ENCODE data around the gene KCNQ1. TPM values are rescaled to one million over a fixed set of nuclear protein-coding genes. Genes with fewer than 3 reads are reported as not detected.

The KCNQ1 gene
- total RNA-seq, 1 donor from 2014 or later = 0.86 TPM

DNA sequence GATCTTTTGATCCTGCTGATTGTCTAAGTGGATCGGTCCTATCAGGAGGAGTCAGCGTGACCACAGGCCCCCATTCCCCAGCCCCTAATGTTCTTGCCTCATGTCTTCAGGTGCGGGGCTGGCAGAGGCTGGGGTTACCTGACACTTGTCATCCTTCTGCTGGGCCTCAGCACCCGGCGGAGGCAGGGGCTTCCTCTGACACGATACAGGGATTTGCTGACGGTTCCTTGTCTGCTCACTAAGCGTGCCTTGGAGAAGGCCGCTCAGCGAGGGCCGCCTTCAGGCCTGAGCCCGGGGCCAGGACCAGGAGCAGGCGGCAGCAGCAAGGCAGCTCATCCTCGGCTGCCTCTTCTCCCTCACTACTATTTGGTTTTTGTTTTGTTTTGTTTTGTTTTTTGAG, 300.7 kb downstream of the KCNQ1 start:
- Mint-ChIP-seq H3K27me3 (ENCODE audit: low read depth) (no peaks in the 10 kb centered on the region), H3K36me3 (ENCODE audit: low read depth) (no peaks in the 10 kb centered on the region), H3K4me3 (no peak overlapping the region), H3K4me1 (peaks cover 9% of the 10 kb centered on the region), H3K27ac (ENCODE audit: unreplicated experiment) (no peak overlapping the region), H3K9me3 (no peaks in the 10 kb centered on the region)
- no peak for DNase-seq (ENCODE audit: low read depth, low spot score)
- TF ChIP-seq, protein P1, sequence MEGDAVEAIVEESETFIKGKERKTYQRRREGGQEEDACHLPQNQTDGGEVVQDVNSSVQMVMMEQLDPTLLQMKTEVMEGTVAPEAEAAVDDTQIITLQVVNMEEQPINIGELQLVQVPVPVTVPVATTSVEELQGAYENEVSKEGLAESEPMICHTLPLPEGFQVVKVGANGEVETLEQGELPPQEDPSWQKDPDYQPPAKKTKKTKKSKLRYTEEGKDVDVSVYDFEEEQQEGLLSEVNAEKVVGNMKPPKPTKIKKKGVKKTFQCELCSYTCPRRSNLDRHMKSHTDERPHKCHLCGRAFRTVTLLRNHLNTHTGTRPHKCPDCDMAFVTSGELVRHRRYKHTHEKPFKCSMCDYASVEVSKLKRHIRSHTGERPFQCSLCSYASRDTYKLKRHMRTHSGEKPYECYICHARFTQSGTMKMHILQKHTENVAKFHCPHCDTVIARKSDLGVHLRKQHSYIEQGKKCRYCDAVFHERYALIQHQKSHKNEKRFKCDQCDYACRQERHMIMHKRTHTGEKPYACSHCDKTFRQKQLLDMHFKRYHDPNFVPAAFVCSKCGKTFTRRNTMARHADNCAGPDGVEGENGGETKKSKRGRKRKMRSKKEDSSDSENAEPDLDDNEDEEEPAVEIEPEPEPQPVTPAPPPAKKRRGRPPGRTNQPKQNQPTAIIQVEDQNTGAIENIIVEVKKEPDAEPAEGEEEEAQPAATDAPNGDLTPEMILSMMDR (conservative IDR thresholded peaks at IDR 0.05) = no peak

DNA sequence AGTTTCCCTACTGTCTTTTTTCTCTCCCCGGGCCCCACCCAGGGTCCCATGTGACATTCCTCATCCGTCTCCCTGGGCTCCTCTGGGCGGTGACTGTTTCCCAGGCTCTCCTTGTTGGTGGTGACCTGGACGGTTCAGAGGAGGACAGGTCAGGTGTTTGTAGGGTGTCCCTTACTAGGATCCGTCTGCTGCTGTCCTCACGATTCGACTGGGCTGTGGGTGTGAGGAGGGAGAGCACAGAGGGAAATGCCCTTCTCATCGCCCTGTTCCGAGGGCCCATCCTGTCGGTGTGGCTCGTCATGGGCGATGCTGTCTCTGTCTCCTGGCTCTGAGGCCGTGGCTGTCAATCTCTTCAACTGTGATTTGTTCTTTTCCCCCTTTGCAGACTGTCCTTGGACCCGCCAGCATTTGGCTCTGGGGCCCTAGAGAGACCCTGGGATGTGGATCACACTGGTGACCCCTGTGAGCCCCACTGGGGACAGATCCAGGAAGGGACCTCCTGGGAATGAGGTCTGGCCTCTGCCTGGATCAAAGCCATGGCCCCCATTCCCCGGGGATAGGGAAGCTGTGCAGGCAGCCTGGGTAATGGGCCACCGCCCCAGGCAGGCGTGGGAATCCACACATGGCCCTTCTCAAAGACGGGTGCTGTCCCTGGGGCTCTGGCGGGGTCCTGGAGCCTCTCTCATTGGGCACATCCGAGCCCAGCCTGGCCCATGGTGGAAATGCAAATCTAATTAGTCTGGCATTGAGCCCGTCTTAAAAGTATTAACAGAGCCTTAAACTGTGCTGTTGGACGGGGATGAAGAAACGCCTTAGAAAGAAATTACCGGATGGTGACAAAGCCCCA, 301.8 kb downstream of the KCNQ1 start:
- H3K27me3 Mint-ChIP-seq (ENCODE audit: low read depth) = no peaks in the 10 kb centered on the region
- H3K4me3 Mint-ChIP-seq = no peak overlapping the region
- H3K27ac Mint-ChIP-seq (ENCODE audit: unreplicated experiment) = no peak overlapping the region
- TF ChIP-seq, protein P1 (conservative IDR thresholded peaks at IDR 0.05) = no peak
- peaks cover 5% of the 10 kb centered on the region for H3K4me1 Mint-ChIP-seq
- no peak for DNase-seq (ENCODE audit: low read depth, low spot score)
- no peaks in the 10 kb centered on the region for H3K9me3 Mint-ChIP-seq
- H3K36me3 Mint-ChIP-seq (ENCODE audit: low read depth) = no peaks in the 10 kb centered on the region

DNA sequence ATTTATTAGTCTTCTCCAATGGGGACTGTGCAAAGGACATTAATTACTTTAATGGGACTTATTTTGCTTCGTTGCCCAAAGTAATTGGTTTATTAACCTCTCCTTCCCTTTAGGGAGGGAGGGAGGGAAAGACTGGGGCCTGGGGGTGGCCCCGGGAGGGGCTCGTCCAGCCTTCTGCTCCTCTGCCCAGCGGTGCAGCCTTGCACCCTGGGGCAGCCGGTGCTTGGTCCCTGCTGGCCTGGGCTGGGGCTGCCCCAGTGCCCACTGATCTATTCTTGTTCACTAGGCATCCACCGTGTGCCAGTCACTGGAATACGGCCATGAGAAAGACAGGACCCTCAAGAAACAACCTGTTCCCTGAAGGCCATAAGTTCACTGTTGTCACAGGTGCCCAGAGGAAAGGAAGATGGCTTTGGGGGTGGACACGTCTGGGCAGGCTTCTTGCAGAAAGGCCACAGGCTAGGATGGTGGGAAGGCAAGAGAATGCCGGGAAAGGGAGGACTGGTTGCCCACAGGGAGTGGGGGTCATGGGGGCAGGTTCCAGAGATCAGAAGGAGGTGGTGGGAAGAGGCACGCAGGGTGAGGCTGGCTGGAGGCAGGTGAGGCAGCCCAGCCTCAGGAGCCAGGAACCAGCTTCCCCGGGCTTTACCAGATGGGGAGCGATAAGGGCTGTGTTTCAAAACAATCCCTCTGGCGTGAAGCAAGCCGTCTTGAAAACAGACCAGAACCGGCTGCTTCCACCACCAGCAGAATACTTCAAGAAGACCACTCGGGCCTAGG, 302.6 kb downstream of the KCNQ1 start:
- Mint-ChIP-seq H3K4me1 (no peaks in the 10 kb centered on the region), H3K4me3 (no peak overlapping the region), H3K27ac (ENCODE audit: unreplicated experiment) (peak overlapping the region; percentile 75), H3K9me3 (no peaks in the 10 kb centered on the region), H3K27me3 (ENCODE audit: low read depth) (no peaks in the 10 kb centered on the region), H3K36me3 (ENCODE audit: low read depth) (no peaks in the 10 kb centered on the region)
- DNase-seq (ENCODE audit: low read depth, low spot score) = no peak
- TF ChIP-seq, protein P1 (conservative IDR thresholded peaks at IDR 0.05) = no peak

DNA sequence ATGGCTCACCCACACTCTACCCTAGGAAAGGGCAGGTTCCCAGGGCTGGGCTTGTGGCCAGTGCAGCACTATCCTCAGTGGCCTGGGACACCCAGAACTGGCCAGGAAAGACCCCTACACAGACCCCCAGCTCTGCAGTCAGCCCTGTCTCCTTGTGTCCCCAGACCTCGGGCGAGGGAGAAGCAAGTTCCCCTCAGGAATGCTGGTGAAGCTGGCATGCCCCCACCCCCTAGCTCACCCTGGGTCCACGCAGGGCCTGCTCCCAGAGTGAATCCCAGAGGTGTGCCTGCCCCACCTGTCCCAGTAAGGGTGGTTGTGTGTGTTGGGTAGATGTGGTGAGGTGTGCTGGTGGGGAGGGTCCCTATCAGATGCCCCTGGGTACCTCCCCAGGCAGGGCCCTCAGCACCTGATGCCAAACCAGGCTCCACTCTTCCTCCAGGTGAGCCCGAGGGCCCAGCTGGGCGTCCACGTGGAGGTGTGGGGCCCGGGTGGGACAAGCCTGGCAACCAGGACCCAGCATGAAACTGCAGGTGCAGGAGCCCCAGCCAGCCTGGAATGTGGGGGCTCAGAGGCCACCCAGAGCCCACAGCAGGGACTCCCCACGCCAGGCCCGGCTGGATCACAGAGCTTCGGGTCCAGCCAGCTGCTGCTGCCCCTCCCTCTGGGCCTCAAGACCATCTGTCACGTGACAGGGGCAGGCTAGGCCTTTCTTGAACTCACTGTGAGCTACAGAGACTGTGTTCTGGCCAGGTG, 303.4 kb downstream of the KCNQ1 start:
- DNase-seq (ENCODE audit: low read depth, low spot score) = no peak
- no peak overlapping the region for H3K4me3 Mint-ChIP-seq
- no peak overlapping the region for H3K27ac Mint-ChIP-seq (ENCODE audit: unreplicated experiment)
- TF ChIP-seq, protein P1 (conservative IDR thresholded peaks at IDR 0.05) = no peak
- no peaks in the 10 kb centered on the region for H3K9me3 Mint-ChIP-seq
- no peaks in the 10 kb centered on the region for H3K36me3 Mint-ChIP-seq (ENCODE audit: low read depth)
- H3K27me3 Mint-ChIP-seq (ENCODE audit: low read depth) = no peaks in the 10 kb centered on the region
- H3K4me1 Mint-ChIP-seq = no peaks in the 10 kb centered on the region

DNA sequence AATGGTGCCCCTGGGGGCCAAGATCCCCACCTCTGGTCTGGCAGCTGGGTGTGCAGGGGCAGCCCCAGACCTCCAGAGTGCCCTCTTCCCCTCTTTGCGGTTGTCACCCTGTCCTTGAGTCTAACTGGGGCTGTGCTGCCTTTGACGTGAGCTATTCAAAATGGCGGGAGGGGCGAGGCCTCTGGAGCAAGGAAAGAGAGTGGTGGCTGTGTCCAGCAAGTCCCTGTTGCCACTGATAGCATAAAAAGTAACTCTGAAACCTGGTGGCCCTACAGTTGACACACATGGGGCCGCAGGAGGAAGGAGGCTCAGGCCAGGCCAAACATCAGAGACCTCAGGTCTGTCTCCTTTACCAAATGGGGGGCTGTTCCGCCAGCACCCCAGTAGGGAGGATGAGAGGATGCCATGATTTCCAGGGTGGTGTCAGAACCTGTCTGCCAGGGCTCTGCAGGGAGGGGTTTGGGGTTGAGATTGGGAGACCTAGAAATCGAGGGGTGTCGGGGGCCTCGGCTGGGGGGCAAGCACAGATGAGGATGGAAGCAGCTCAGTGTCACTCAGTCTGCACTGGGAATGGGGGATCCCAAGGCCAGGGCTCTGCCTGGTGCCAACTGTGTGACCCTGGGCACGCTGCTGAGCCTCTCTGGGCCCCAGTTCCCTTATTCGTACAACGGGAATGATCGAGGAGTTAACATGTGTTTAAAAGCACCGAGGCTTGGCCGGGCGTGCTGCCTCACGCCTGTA, 304.2 kb downstream of the KCNQ1 start:
- Mint-ChIP-seq H3K4me1 (no peaks in the 10 kb centered on the region), H3K9me3 (no peaks in the 10 kb centered on the region), H3K27ac (ENCODE audit: unreplicated experiment) (no peak overlapping the region), H3K36me3 (ENCODE audit: low read depth) (peaks cover 2% of the 10 kb centered on the region), H3K27me3 (ENCODE audit: low read depth) (no peaks in the 10 kb centered on the region), H3K4me3 (no peak overlapping the region)
- DNase-seq (ENCODE audit: low read depth, low spot score) = no peak
- TF ChIP-seq, protein P1 (conservative IDR thresholded peaks at IDR 0.05) = no peak
